Activated CD8-positive, alpha-beta memory T cell treated with anti-CD3 and anti-CD28 coated beads for 1 hour (primary cell): Measurements from ENCODE around the gene RAB26.
"Not testable (repeated sequence)": the region's sequence is repeated elsewhere in the genome, so short reads cannot be mapped to it uniquely, and the experiment has no call there.

ENCODE experiments used
- DNase-seq, 2 donors: peaks; one replicate each; pipeline ENCODE4 v3.0.0-alpha.2; 2020; ENCODE audit warnings: low read depth in 1 of 2; ENCODE audit errors: extremely low read depth in 1 of 2

The RAB26 gene

DNA sequence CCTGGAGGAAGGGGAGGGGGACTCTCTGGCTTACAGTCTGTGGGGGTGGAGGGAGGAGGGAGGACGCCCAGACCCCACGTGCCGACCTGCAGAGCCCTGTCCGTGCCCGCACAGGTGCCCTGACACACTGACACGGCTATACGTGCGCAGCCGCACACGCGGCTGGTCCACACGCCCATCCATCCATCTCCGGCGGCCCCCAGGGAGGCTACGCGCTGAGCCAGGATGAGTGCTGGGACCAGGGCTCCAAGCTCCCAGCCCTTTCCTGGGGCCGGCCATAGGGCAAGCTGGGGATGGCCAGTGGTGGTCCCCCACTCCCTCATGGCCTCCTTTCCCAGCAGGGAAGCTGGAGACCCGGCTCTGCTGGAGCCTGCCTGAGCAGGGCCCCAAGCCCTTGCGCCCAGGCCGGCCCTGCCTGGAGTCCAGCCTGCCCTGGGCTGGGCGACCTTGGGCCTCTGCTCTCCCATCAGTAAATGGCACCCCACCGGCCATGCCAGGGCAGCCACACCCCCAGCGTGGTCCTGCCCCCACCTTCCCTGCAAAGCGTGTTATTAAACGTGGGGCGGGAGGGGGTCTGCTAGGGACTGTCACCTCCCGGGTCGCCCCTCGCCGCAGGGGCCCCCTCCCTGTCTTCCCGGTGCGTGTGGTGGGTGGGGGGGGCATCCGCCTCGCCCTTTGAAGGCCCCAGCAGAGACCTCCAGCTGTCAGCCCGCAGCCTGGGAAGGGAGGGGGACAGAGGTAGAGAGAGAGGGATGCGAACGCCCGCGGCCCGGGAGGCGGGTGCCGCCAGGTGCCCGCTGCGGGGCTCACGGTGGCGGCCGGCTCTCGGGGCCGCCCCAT lies 47.1 kb downstream of the RAB26 start:
- no peak for DNase-seq

- DNase-seq: no peak
Observed at GRCh38 chr16:2196162-2196980, 47.9 kb downstream of the RAB26 start, which contains the start of gene CASKIN1. TSS of gene CASKIN1 (minus strand) at chr16:2196605. CDS start at chr16:2196432, 173 bp downstream.

- no peak for DNase-seq
Observed at GRCh38 chr16:2196981-2197511, 48.6 kb downstream of the RAB26 start.

- DNase-seq: no peak
Observed at GRCh38 chr16:2197765-2198164, 49.3 kb downstream of the RAB26 start.

GRCh38 chr16:2198283-2198682 lies 49.9 kb downstream of the RAB26 start:
- no peak for DNase-seq

DNA sequence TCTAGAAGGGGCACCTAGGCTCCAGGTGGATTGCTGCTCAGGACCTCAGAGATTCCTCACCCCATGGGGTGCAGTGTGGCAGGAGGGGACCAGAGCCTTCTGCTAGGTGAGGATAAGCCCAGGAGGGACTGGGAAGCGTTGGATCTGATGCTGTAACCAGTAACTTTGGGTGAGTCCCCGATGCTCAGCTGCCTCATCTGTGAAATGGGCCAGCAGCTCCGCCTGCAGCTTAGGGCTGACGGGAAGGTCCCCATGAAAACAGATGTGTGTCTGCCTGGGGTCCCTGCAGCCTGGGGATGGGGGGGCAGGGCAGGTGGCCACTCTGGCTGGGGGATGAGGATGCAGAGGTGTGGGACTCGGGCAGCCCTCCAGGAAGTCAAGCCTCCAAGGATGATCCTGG lies 50.7 kb downstream of the RAB26 start:
- DNase-seq: no peak

- no peak for DNase-seq
Observed at GRCh38 chr16:2199621-2200139, 51.3 kb downstream of the RAB26 start.

GRCh38 chr16:2200313-2200712 lies 51.9 kb downstream of the RAB26 start:
- DNase-seq: no peak

- not testable (repeated sequence) for DNase-seq
Observed at GRCh38 chr16:2203119-2203688, 54.8 kb downstream of the RAB26 start.
